A549 (cell line): ENCODE measurements around the gene CAMK1G.

Source experiments
- CEBPB ChIP-seq, 2 experiments: fragments of >200 bp in 1 of 2; sonication (Bioruptor Twin) in 1 of 2; formaldehyde crosslinking in 1 of 2; IDR thresholded peaks; 2 replicates each; pipeline ENCODE4 v1.6.1; 2012 to 2016
- EP300 ChIP-seq, 2 experiments: fragments of >200 bp; sonication (Bioruptor Twin); formaldehyde crosslinking; IDR thresholded peaks; 2 replicates in 1 of 2; 3 replicates in 1 of 2; pipeline ENCODE4 v1.6.1; 2016 to 2017
- FOXS1 ChIP-seq: fragments of 250-450 bp; sonication (Bioruptor Pico); IDR thresholded peaks from 2 replicates; pipeline ENCODE4 v1.5.0; 2020; ENCODE audit warnings: mild to moderate bottlenecking, moderate library complexity
- POLR2A ChIP-seq: IDR thresholded peaks from 2 replicates; pipeline ENCODE4 v1.6.1; 2012; ENCODE audit warnings: mild to moderate bottlenecking, low read length
- RAD21 ChIP-seq, 2 experiments: fragments of >200 bp in 1 of 2; sonication (Bioruptor Twin) in 1 of 2; formaldehyde crosslinking in 1 of 2; IDR thresholded peaks in 1 of 2; conservative IDR thresholded peaks in 1 of 2; 2 replicates in 1 of 2; 3 replicates in 1 of 2; pipeline ENCODE4 v1.6.1; 2012 to 2018; ENCODE audit warnings: inconsistent platforms in 1 of 2
- RFX5 ChIP-seq: fragments of 450-650 bp; IDR thresholded peaks from 2 replicates; pipeline ENCODE4 v1.7.1; 2014; ENCODE audit warnings: antibody characterized with exemption, mild to moderate bottlenecking, moderate library complexity
- TF ChIP-seq, protein P1 (sequence below): fragments of >200 bp; sonication (Bioruptor Twin); formaldehyde crosslinking; IDR thresholded peaks from 3 replicates; pipeline ENCODE4 v1.5.1; 2016
- TF ChIP-seq, protein P2 (sequence below): fragments of 450-650 bp; IDR thresholded peaks from 2 replicates; pipeline ENCODE4 v1.6.1; 2014; ENCODE audit warnings: antibody characterized with exemption
- TF ChIP-seq, protein P3 (sequence below): fragments of 200-600 bp; sonication (generic); IDR thresholded peaks from 2 replicates; pipeline ENCODE4 v1.6.1; 2016; ENCODE audit warnings: antibody characterized with exemption, mild to moderate bottlenecking, moderate library complexity

DNA sequence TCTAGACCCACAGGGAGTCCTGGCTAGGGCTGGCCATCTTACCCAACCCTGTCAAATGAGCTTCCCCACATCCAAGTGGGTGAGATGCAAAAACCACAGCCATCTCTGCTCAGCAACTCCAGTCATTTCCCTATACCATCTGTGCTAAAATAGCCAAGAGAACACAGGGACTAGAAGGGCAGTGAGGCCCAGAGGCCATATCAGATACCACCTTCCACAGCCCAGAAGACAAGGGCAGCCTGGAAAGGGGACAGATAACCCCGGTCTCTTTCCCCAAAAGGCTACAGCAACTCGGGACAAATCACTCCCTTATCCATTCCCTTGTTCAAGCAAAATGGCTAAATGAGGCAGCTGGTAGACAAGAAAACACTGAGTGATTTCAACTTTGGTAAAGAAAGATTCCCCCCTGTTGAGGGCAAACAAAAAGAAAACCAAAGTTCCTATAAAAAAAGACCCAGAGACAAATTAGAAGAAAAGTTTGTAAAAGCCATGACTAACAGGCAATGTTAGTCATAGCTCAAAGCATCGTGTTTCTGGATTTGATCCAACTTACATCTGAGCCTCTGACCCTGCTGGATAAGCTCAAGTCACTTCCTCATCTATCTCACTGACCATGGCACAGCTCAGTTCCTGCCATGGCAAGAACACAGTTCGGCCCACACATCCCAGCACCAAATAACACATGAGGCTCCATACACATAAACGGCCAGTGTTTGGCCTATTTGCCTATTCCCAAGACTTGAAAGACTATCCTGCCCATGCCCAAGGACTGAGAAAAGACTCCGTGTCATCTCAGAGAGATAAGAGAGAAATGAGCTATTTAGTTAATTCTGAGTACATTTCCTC lies 65.6 kb downstream of the CAMK1G start:
- TF ChIP-seq, protein P1, sequence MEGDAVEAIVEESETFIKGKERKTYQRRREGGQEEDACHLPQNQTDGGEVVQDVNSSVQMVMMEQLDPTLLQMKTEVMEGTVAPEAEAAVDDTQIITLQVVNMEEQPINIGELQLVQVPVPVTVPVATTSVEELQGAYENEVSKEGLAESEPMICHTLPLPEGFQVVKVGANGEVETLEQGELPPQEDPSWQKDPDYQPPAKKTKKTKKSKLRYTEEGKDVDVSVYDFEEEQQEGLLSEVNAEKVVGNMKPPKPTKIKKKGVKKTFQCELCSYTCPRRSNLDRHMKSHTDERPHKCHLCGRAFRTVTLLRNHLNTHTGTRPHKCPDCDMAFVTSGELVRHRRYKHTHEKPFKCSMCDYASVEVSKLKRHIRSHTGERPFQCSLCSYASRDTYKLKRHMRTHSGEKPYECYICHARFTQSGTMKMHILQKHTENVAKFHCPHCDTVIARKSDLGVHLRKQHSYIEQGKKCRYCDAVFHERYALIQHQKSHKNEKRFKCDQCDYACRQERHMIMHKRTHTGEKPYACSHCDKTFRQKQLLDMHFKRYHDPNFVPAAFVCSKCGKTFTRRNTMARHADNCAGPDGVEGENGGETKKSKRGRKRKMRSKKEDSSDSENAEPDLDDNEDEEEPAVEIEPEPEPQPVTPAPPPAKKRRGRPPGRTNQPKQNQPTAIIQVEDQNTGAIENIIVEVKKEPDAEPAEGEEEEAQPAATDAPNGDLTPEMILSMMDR: no peak
- TF ChIP-seq FOXS1 (CRISPR knock-in tag): no peak
- no peak for TF ChIP-seq POLR2A
- TF ChIP-seq, protein P2, sequence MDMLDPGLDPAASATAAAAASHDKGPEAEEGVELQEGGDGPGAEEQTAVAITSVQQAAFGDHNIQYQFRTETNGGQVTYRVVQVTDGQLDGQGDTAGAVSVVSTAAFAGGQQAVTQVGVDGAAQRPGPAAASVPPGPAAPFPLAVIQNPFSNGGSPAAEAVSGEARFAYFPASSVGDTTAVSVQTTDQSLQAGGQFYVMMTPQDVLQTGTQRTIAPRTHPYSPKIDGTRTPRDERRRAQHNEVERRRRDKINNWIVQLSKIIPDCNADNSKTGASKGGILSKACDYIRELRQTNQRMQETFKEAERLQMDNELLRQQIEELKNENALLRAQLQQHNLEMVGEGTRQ: no peak
- no peak for TF ChIP-seq CEBPB (IDR thresholded peaks at IDR 0.05)
- no peak for TF ChIP-seq RAD21 (conservative IDR thresholded peaks at IDR 0.05 in 1 of 2, IDR thresholded peaks at IDR 0.05 in 1 of 2)
- no peak for TF ChIP-seq EP300 (IDR thresholded peaks at IDR 0.05)
- TF ChIP-seq, protein P3, sequence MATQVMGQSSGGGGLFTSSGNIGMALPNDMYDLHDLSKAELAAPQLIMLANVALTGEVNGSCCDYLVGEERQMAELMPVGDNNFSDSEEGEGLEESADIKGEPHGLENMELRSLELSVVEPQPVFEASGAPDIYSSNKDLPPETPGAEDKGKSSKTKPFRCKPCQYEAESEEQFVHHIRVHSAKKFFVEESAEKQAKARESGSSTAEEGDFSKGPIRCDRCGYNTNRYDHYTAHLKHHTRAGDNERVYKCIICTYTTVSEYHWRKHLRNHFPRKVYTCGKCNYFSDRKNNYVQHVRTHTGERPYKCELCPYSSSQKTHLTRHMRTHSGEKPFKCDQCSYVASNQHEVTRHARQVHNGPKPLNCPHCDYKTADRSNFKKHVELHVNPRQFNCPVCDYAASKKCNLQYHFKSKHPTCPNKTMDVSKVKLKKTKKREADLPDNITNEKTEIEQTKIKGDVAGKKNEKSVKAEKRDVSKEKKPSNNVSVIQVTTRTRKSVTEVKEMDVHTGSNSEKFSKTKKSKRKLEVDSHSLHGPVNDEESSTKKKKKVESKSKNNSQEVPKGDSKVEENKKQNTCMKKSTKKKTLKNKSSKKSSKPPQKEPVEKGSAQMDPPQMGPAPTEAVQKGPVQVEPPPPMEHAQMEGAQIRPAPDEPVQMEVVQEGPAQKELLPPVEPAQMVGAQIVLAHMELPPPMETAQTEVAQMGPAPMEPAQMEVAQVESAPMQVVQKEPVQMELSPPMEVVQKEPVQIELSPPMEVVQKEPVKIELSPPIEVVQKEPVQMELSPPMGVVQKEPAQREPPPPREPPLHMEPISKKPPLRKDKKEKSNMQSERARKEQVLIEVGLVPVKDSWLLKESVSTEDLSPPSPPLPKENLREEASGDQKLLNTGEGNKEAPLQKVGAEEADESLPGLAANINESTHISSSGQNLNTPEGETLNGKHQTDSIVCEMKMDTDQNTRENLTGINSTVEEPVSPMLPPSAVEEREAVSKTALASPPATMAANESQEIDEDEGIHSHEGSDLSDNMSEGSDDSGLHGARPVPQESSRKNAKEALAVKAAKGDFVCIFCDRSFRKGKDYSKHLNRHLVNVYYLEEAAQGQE: no peak
- no peak for TF ChIP-seq RFX5
